GM21423 (cell line): ENCODE results near the gene OMA1.
"Not testable (repeated sequence)": the region's sequence is repeated elsewhere in the genome, so short reads cannot be mapped to it uniquely, and the experiment has no call there.

ENCODE experiments used
- ATAC-seq: cut with Tn5 transposase; IDR thresholded peaks from one replicate; pipeline ENCODE4 v1.9.1; 2021; ENCODE audit warnings: mild to moderate bottlenecking, moderate library complexity; ENCODE audit not compliant: unreplicated experiment

The OMA1 gene

DNA sequence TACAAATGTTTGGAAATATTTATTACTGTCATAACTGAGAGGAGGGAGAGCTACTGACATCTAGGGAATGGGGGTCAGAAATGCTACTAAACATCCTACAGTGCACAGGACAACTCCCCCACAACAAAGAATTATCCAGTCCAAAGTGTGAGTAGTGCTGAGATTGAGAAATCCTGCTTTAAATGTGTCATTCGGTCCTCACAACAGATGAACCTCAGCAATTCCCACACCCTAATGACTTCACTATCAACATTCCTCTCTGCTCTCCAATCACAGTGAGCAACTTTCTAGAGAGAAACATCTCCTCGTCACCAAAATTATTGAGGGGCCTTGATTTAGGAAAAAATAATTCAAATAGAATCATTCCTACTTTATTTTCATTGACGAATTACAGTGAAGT is 18.0 kb downstream of the OMA1 start:
- ATAC-seq: no peak

DNA sequence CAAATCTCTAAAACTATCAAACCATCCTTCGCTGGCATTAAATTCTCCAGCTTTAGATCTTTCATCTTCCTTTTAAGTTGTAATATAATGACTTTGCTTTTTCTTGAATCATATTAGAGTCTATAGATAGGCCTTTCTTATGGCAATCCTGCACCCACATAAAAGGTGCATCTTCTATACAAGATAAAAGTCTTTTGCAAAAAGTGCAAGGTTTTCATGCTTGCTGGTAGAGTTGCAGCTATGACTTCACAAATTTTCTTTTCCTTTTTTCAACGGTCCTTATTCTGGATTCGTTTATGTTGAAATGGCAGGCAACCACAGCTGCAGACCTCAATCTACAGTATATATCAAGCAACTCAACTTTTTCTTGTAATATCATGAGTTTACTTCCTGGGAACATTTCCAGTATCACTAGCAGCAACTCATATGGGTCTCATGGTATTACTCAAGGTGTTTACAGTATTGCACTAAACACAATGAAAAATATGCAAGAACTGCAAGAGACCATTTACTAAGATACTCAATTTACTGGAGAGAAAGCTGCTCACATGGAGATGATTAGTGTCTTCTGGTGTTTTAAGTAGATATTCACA is 22.1 kb downstream of the OMA1 start:
- no peak for ATAC-seq

GRCh38 chr1:58515794-58516401 is 30.6 kb downstream of the OMA1 start:
- ATAC-seq: no peak

DNA sequence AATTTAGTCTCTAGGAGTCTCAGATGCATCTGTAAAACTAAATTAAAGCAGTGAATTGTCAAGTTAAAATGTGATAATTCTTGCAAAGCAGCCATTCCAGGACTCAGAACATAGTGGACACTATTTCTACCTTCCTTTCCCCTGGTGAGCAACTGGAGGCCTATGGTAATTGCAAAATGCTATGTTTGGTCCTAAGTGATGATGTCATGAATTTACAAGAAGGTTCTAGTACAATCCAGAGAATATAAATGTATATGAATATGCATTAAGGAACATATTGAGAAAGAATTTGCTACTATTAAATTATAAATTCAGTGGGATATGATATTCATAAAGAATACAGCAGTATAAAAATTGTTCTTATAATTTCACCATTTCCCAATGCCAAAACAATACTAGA is 32.6 kb downstream of the OMA1 start:
- ATAC-seq: no peak

DNA sequence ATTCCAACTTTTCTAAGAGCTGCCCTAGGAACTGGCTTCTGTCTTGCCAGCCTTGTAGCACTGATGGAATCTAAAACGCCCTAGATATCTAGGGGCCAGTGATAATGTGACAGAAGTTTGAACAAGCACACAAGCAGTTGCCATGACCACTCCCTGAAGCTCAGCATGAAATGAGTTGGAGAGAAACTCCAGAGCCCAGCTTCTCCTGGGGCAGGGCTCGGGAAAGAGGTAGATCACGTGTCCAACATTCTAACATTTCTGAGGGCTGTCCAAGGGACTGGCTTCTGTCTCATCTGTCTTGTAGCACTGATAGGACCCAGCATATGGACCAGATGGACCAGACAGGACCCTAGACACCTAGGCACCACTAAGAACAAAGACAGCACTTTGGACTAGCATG is 37.9 kb downstream of the OMA1 start:
- no peak for ATAC-seq

DNA sequence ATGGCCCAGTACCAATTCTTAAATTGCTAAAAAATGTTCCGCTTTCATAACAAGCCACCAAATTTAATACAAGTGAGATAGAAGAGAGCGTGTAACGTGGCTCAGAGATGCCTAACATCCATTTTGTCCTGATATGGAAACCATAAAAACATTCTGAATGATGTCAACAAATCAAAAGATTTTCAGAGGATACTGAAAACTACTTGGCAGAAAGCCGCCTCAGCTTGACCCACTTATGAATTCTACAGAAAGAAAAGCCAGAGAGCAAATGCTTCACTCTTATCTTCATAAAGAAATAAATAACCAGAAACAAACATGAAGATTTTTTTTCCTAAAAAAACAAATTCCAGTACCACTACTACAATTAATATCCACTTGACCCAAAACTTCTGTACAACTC is 41.2 kb downstream of the OMA1 start:
- ATAC-seq: no peak

- no peak for ATAC-seq
These were observed 44.0 kb downstream of the OMA1 start for GRCh38 chr1:58502519-58502918.

GRCh38 chr1:58500043-58500442 is 46.5 kb downstream of the OMA1 start:
- ATAC-seq: no peak

GRCh38 chr1:58497499-58497898 is 49.0 kb downstream of the OMA1 start:
- ATAC-seq: no peak

DNA sequence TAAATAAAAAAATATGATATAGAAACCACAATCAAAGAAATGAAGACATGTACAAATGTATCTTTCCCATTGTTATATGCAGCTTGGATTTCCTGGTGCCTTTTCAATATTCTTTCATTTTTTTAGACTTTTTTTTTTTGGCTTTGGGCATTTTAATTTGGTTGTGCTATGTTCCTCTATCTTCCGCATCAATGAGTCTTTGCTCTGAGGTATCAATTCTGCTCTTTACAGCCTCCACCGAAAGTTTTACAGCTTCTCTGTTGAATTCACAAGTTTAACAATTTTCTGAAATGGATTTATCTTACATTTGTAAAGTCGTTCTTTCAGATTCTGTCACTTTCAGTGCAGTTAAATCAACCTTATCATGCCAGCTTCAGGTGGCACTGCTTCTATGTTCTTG is 50.5 kb downstream of the OMA1 start:
- no peak for ATAC-seq

DNA sequence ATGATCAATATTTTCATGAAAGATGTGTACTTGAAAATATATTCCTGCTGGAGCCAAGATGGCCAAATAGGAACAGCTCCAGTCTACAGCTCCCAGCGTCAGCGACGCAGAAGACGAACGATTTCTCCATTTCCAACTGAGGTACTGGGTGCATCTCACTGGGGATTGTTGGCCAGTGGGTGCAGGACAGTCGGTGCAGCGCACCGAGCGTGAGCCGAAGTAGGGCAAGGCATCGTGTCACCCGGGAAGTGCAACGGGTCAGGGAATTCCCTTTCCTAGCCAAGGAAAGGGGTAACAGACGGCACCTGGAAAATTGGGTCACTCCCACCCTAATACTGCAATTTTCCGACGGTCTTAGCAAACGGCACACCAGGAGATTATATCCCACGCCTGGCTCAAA is 57.6 kb downstream of the OMA1 start:
- not testable (repeated sequence) for ATAC-seq

- ATAC-seq: no peak
These were observed 59.5 kb downstream of the OMA1 start for GRCh38 chr1:58487002-58487401.

DNA sequence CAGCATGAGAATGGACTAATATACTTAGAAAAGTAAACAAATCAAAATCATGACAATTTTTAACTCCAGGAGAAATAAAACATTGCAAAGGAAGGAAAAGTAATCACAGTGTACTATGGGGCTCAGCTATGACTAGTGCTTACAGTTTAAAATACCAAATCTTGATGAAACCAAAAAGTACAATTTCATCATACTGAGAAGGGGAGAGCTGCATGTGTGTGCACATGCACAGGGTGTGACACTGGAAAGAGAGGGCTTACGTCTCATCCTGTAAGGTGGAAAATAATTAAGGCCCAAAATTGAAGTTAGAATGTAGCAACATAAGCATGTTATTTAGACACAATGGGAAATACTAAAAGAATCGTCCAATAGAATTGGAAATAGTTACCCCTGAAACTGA is 64.6 kb downstream of the OMA1 start:
- ATAC-seq: no peak

GRCh38 chr1:58480191-58480590 is 66.3 kb downstream of the OMA1 start:
- ATAC-seq: no peak

DNA sequence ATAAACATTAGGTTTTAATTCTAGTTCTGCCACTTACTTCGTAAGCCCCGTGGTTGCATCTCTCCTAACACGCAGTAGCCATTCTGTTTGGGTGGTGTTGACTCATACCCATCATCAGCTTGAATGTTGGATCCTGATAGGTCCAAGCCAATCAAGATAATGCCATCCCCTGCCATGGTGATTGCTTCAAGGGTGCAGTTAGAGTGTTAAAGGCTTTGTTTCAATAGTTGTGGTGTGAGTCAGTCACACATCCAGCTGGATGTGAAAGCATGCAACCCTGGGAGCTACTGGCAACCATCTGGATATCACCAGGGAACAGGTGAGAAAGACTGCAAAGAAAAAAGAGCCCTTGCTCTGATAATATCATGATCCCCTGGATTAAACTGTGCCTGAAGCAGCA is 69.1 kb downstream of the OMA1 start:
- ATAC-seq: no peak

GRCh38 chr1:58476179-58476578 is 70.3 kb downstream of the OMA1 start:
- no peak for ATAC-seq

DNA sequence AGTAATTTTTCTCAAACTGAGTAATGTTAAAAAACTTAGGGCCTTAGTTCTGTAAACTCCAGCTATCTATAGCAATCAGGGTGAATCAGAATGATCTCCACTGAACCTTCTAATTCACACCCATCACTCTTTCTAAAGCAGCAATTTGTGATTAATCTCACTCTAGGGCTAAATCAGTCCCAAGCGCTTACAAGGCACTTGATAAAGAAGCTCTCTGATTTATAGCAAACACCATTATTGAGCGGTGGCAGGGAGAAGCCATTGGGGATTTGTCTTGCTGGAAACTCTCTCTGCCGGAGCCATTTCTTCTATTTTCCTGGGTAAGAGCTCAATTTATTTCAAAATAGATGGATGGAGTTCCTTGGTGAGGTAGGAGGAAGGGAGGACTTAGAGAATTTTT is 77.0 kb downstream of the OMA1 start:
- no peak for ATAC-seq

DNA sequence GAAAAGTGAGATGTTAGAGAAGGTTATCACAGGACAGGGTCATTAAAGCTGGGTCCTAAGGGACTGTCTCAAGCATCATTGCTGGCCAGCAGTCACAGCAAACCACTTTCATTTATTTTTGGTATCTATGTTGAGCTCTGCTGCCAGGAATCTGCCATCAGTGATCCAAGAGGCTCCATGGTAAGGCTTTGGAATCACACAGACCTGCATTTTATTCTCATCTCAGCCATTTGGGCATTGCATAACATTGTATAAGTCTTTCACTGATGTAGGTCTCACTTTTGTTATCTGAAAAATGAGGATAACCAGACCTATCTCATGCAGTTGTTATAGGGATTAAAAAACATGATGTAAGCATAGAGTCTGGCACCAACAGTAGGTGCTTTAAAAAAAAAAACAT is 77.5 kb downstream of the OMA1 start:
- ATAC-seq: no peak

DNA sequence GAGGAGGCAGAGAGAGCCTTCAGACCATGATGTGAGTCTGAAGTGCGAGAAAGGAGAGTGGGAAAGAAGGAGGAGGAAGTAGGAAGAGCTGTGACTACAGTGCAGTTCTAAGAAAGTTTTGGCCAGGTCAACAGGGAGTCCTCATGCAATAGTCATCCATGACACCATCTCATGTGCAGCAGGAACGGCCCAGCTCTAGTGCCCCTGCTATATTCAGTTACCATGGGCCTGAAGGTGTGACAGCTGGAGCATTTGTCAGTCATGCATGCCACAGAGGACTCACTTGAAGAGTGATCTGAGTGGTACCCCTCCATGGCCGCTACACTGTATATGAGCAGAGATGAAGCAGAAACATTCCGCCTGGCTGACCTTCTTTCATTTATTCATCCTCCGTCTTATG is 77.9 kb downstream of the OMA1 start:
- no peak for ATAC-seq

GRCh38 chr1:58466630-58467241 is 79.8 kb downstream of the OMA1 start:
- ATAC-seq: no peak

- ATAC-seq: no peak
These were observed 80.5 kb downstream of the OMA1 start for GRCh38 chr1:58465825-58466629.

- no peak for ATAC-seq
These were observed 81.3 kb downstream of the OMA1 start for GRCh38 chr1:58465176-58465575.
